GM21619 (cell line): ENCODE results near the gene ASPA.
"Not testable (repeated sequence)": the region's sequence is repeated elsewhere in the genome, so short reads cannot be mapped to it uniquely, and the experiment has no call there.

Experiments used
- ATAC-seq: cut with Tn5 transposase; IDR thresholded peaks from one replicate; pipeline ENCODE4 v1.9.1; 2021; ENCODE audit not compliant: unreplicated experiment

The ASPA gene

GRCh38 chr17:3475812-3476610, at the start of gene ASPA:
TSS of gene ASPA (plus strand) at chr17:3475997. CDS start at chr17:3476160, 163 bp downstream.
- ATAC-seq = no peak

DNA sequence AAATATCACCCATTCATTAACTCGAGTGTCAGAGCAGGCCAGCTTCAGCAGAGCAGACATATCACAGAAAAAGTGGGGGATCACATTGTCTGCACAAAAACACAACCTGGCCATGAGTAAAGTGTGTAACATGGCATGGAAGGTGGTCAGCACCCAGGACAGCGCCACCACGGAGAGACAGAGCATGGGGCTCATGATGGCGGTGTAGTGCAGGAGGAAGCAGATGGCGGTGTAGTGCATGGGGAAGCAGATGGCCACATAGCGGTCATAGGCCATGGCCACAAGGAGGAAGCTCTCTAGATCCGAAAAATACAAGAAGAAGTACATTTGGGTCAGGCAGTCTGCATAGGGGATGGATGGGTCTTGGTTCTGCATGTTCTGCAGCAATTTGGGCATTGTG, 42.6 kb upstream of the ASPA start:
- ATAC-seq = not testable (repeated sequence)

DNA sequence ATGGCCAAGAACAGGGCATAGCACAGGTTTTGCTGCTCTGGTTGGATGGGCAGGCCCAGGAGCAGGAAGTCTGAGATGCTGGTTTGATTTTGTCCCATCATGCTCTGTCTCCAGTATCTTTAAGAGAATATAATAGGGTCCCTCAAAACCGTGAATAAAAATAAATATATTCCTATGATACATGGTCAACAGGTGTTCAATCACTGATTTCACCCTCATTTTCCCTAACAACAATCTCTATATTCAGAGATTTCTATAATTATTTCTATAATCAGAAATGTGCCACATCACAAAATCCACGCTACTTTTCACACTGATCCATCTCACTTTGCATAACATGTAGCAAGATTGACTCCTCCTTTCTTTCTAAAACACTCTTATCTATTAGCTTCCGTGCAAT, 42.1 kb upstream of the ASPA start, which contains the start of gene OR1E2:
OR1E2 (minus strand) TSS at position 101 of the 400 bp plus-strand sequence; CDS start at position 101, 0 bp downstream.
- ATAC-seq = no peak

DNA sequence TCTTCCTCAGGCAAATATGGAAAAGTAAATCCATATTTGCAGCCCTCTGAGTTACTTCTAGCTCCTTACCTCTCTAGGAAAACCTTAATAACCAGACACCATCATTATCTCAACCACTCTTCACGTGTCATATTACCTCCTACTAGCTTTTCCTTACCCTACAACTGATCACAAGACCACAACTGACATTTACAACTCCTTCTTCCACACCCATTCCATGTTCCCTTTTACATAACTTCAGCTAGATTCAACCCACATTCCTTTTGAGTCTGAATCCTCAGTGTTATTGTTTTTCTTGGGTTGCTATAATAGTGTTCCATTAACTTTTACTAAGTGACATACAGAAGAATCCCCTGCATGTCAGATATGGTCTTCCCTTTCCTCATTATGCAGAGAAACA, 37.4 kb upstream of the ASPA start:
- ATAC-seq = no peak

DNA sequence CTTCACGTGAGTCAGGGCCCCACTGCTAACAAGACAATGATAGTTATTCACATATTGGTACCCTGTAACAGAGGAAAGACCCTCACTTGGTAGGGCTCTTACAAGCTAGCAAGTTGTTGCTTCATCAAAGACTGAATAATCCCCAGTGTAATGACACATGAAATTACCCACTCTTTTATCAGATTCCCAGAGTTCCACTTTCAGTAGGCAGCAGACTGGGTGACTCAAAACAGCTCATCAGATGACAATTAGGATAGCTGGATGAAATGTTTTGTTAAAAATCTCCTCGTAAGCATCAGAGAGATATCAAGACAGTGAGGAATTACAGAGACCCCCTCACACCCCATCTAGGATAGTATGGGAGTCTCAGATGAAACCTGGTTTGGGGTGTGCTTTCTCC, 35.3 kb upstream of the ASPA start:
- ATAC-seq = no peak

DNA sequence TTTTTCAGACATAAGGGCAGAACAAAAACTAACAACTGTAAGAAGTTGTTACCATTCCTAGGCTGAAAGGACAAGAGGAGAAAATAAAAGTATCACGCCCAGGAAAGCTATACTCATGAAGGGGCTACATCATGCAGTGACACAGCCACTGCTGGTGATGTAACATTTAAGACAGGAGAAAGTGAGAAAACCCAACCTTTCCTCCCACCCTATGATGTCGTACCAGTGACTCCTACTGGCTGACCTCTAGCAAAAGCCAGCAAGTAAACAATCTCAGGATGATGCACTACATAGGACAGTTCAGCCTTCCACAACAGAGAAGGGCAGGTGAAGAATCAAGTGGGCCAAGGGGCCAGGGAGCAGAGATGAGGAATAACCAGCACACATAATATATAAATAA, 28.2 kb upstream of the ASPA start:
- ATAC-seq = no peak

DNA sequence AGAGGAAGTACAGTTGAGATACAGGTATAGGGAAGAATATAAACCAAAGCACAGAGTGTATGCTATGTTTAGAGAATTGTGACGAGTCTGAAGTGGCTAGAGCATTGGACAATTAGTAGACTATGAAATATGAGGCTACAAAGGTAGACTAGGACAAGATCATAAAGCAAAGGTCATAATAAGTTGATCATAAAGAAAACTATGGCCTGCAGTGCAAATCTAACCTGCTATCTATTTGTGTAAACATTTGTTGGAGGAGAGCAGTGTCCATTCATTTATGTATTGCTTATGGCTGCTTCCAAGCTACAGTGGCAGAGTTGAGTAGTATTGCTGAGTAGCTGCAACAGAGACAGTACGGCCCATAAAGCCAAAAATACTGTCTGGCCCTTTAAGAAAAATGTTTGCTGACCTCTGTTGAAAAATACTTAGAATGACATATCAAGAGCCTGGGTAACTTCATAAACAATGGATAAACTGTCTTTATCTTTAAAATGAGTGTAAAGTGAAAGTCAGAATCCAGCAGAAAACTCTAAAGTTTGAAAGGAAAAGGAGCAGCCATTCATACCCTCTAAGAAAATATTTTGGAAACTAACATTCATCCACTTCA, 27.6 kb upstream of the ASPA start:
- ATAC-seq = no peak

DNA sequence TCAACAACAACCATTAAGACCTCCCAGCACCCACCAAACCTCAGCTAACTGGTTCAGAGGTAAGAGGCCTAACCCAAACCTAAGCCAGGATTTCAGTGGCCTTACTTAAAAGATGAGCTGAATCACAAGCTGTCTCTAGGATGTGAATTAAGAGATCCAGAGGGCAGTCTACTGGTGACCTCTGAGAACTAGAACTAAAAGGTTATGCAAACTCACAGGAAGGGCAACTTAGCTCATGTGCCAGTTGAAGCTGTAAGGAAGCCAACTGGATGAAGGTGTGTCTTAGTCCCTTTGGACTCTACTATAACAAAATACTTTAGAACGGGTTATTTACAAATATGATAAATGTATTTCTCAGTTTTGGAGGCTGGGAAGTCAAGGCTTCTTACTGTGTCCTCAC, 9.4 kb upstream of the ASPA start:
- ATAC-seq = not testable (repeated sequence)

DNA sequence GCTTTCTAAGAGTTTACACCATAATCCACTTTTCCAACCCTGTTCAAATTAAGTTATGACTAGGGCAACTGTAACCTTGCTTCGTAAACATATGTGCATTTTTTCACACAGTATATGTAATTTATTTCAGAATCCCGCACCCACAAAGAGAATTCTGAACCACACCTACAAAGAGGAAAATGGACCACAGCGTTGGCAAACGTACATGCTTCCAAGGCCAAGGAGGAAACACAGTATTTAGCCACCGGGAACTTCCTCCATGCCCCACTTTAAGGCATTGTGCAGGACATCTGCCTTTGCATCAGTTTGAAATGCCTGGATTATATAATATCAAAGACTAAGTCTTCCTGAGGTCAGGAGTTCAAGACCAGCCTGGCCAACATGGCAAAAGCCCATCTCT, 6.3 kb upstream of the ASPA start:
- no peak for ATAC-seq

DNA sequence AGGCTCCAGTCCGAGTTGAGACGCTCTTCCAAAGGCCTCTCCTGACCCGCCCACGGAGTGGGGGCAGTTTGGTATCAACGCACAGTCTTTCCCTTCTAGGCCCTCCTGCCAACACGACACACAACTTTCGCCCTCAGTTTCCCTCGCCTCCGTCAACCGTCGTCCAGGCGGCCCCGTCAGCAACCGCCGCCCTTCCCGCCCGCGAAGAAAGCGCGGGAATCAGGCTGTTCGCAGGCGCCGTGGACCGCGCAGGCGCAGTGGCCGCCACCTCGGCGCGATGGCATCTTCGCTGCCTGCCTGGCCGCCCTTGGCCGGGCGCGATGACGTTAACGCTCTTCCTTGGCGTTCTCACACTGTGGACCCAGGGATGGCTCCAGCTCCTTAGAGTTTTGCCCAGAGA, 4.2 kb upstream of the ASPA start, which contains the start of gene SPATA22:
SPATA22 (minus strand) TSS at position 221 of the 400 bp plus-strand sequence. CDS start 2,494 bp downstream, outside the sequence.
- ATAC-seq = no peak

DNA sequence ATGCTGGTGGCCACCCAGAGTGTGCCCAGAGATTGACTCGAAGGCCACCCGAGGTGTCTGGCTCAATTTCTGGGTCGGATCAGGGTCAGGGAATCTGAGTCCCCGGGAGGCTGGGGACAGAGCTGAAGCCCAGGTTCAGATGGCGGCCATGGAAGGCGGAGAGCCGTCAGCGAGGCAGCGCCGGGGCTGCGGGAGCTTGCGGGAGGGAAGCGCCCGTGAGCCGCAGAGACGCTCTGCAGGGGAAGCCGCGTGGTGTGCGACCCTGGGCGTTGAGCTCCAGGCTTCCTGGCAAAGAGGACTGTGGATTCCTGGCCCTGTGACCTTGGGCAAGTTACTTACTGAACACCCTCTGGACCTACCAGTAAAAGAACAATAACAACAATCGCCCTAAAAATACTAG, 3.7 kb upstream of the ASPA start:
- ATAC-seq = no peak

DNA sequence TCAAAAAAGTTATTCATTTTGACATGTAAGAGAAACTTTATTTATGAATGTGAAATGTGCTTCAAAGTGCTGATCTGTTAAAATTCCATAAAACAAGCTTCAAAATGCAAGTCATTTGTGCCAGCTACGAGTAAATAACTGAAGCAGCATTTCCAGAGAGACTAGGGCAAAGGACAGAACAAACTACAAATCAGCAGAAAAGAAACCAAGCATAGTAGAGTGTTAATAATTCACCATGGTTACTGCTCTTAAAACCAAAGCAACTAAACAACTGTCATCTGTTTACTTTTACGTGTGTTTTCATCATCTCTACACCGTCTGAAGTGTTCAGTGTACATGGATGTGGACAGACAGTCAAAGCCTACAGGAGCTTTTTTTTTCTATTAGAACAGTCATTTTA, 1.6 kb upstream of the ASPA start:
- no peak for ATAC-seq

DNA sequence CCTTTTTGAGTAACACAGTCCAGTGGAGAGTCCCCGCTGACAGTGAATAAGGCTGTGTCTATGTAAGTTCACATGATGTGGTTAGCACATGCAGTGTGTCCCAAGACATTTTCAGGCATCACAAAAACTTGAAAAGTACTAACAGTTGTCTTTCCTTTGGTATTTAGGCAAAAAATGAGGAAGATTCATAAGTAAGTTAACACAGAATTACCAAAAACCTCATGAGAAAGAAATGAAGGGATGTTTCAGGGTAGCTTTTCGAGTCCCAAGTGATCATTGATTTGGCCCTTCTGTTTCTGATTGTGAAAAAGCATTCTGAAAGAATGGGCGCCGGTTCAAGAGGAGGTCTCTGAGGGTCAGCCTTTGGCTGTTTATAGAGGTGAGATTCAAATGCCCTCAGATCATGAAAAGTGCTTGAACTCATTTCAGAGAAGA, 529 bp upstream of the ASPA start:
- ATAC-seq = no peak

- ATAC-seq = no peak
Measured at GRCh38 chr17:3479988-3480387, 4.2 kb downstream of the ASPA start.

DNA sequence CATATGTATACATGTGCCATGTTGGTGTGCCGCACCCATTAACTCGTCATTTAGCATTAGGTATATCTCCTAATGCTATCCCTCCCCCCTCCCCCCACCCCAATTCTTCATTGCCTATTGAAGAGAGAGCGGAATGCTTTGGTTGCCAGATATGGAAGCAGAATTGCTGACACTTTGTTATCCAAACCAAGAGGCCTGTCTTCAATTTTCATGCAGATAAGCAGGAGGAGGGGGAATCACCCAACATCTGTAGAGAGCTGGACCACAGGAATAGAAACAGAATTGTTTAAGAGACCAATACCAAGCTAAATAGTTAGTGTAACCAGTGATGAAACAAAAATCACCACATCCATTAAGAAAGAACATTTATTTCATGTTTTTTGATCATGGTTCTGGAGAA, 7.1 kb downstream of the ASPA start:
- no peak for ATAC-seq

DNA sequence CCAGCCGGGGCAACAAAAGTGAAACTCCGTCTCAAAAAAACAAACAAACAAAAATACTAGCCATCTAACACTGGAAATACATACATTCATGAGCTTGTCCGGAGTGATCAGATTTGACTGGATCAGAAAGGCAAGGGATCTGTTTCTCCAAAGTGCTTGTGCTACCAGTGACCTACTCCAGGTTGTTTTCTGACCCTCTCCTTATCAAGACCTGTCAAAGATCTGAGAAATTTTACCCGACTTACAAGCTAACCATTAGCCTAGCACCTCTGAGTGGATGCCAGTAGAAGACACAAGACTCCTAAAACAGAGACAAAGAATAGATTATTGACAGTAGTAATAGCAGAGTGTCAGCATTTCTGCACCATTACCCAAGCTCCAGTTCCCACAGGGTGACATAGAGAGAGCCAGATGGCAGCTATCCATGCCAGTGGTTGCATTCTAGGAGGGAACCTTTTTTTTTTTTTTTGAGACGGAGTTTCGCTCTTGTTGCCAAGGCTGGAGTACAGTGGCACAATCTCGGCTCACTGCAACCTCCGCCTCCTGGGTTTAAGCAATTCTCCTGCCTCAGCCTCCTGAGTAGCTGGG, 9.8 kb downstream of the ASPA start:
- ATAC-seq = no peak

- ATAC-seq = no peak
Measured at GRCh38 chr17:3497101-3497500, 21.3 kb downstream of the ASPA start.

DNA sequence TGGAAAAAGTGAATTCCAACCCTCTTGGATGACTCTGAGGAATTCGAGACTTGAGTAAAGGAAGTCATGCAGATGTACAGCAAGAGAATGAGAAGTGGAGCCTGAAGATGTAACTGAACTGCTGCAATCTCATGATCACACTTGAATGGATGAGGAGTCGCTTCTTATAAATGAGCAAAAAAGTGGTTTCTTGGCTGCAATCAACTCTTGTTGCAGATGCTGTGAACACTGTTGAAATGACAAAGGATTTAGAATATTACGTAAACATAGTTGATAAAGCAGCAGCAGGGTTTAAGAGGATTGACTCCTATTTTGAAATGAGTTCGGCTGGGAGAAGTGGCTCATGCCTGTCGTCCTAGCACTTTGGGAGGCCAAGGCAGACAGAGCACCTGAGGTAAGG, 25.5 kb downstream of the ASPA start:
- no peak for ATAC-seq

DNA sequence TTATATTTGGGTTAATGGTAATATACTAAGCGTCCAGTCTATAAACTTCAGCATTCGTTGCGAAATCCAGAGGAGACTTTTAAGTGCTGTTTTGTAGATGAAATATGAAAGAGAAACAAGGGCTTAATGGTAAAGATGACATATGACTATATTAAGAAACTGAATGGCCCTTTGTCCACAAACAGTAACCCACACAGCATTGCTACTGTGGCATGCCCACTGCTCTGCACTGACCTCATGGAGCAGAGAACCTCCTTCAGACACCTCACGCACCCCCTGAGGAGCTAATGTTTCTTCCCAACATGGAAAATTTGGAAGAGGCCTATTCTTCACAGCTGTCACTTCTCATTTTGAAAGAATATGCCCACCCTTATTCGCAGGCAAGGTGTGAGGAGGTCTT, 26.7 kb downstream of the ASPA start:
- no peak for ATAC-seq

DNA sequence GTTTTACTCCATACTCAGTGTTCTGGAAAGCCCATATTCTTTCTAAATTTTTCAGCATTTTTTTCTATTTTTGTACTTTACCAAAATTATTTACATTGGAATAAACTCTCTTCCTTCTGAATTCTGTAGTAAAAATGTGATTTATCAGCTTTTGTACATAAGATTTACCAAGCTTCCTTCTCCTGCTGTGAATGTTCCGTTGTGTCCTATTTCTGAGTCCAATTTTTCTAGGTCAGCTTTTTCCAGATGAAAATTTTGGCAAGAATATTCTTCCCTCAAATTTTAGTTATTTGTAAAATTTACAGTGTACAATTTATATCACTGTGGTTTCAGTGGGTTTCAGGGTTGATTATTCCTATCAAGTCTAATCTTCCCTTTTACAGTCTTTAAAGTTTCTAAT, 27.5 kb downstream of the ASPA start:
- no peak for ATAC-seq

DNA sequence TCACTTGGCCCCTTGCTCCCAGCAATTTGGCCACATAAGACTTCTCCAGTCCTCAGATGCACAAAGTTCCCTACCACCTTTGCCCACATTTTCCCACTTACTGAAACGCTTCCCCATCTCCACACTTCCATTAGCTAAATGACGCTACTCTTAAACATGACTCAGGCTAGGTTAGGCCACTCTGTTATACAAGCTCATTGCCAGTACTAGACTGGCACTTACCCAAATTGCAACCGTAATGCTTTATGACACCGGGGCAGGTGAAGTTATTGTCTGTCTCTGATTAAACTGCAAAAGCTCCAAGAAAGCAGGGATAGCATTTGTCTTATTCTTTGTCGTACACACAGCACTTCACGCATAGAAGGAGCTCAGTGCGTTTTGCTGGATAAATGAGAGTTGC, 29.2 kb downstream of the ASPA start:
- ATAC-seq = no peak

- no peak for ATAC-seq
Measured at GRCh38 chr17:3506054-3506453, 30.3 kb downstream of the ASPA start.
